GM18858 (cell line): ENCODE data around the gene ARHGAP42.

Experiments
- ATAC-seq: cut with Tn5 transposase; IDR thresholded peaks from one replicate; pipeline ENCODE4 v1.9.1; 2021; ENCODE audit not compliant: unreplicated experiment

ARHGAP42 gene

GRCh38 chr11:100753571-100753970, 66.5 kb downstream of the ARHGAP42 start:
- no peak for ATAC-seq

GRCh38 chr11:100756559-100756958, 69.5 kb downstream of the ARHGAP42 start:
- ATAC-seq = no peak

DNA sequence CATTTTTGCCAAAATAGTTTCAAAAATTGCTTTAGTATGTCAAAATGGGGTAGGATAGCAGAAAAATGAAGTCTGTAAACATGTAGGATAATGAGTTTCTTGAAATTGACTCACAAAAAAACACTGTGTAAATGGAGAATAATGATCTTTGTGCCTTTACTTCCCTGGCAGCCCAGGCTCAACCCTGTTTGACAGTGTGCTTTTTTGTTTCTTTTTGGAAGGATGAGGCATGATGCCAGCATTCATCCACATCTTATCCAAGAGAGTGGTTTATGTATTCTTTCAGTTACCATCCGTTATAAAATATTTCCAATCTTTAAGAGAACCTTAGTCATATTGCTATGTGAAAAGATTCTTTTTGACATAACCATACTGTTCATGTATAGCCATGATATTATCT, 70.6 kb downstream of the ARHGAP42 start:
- ATAC-seq = no peak

- ATAC-seq = no peak
Observed at GRCh38 chr11:100759106-100759505, 72.0 kb downstream of the ARHGAP42 start.

DNA sequence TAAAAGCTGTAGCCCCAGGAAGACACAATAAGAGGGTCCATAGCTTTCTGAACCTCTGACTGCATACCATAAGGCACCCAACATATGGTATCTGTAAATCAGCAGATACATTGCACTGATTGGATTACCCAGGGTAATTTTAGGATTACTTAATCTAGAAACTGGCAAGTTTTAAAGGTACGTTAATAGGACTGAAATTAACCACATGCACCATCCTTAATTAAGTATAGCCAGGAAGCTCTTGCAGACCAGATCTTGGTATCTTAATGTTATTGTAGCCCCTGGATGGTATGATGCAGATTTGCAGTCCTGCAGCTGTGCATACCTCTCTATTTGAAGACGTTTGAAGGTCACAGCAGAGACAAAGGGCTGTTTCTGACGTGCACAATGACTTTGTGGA, 72.8 kb downstream of the ARHGAP42 start:
- no peak for ATAC-seq

DNA sequence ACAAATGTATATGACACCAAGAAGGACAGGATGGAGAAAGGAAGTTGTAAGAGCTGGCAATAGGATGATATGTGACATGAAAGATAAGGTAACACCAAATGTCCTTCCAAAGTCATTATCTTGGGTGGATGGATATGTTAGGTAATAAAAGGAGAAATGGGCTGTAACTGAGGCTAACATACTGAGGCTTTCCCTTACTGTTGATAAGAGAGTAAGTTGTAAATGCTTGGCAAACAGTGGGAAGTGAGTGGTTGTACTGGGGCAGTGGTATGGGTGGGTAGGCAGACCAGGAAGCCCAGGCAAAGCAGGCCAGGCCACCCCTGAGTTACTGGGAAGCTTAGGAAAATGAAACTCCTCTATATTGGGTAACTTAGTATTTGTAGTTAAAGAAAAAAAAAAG, 73.7 kb downstream of the ARHGAP42 start:
- no peak for ATAC-seq

DNA sequence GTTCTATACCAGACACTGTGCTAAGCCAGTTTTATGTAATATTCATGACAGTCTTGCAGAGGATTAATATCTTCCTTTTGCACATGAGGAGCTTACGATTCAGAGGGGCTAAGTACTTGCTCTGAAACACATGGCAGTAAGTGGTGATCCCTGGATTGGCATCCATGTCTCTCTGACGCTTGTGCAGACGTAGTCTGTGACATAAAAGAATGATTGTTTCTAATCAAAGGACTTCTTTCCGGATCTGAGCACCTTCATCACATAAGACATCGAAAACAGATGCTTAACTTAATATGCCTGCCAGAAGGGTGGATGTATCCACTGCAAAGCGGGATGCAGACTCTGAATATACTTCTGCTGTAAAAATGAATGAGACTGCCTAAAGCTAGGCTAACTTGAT, 74.8 kb downstream of the ARHGAP42 start:
- ATAC-seq = no peak

- ATAC-seq = no peak
Observed at GRCh38 chr11:100766764-100767163, 79.7 kb downstream of the ARHGAP42 start.

DNA sequence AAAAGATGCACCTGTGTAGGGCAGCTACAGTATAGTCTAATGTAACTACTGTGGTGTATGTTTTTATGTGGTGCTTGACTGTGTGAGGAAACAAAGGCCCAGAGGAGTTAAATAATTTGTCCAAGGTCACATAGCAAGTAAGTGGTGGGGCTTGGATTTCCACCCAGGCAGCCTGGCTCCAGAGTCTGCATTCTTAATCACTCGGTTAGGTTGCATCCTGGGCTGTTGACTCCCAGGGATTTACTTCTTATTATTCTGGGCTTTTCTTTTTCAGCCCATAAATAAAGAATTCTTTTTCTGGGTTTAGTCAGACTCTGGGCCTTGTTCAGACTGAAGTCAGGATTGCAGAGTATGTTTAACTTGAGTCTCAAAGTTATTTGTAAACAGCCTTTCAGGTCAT, 82.1 kb downstream of the ARHGAP42 start:
- no peak for ATAC-seq

DNA sequence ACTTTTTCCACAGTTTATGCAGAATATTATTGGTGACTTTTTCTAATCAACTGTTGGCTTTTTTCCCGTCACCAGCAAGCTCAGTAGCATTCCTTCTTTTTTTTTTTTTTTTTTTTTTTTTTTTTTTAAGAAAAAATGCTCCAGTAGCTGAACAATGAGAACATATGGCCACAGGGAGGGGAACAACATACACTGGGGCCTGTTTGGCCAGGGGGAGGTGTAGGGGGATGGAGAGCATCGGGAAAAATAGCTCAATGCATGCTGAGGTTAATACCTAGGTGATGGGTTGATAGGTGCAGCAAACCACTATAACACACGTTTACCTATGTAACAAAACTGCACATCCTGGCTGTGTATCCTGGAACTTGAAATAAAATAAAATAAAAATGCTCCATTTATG, 82.5 kb downstream of the ARHGAP42 start:
- ATAC-seq = no peak

GRCh38 chr11:100774132-100774531, 87.0 kb downstream of the ARHGAP42 start:
- ATAC-seq = no peak

DNA sequence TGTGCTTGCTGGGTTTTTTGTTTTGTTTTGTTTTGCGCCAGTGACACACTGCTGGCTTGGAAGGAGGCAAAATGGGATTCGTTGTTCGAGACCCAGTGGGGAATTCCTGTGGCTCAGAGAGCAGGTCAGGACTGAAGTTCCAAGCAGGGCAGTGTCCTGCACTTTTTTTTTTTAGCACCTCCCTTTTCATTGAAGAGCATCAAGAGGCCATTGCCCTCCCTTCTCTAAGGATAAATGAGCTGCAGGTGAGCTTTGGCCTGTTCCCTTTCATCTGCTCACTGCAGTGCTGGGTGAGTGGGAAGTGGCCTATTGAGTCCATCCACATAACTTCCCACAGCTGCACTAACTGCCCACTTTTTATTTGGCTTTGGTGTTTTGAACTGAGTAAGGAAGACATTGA, 87.8 kb downstream of the ARHGAP42 start:
- no peak for ATAC-seq

GRCh38 chr11:100776212-100776896, 89.3 kb downstream of the ARHGAP42 start:
- ATAC-seq = no peak

GRCh38 chr11:100777103-100777502, 90.0 kb downstream of the ARHGAP42 start:
- ATAC-seq = no peak

- ATAC-seq = no peak
Observed at GRCh38 chr11:100777736-100778135, 90.6 kb downstream of the ARHGAP42 start.

- ATAC-seq = no peak
Observed at GRCh38 chr11:100778166-100778785, 91.2 kb downstream of the ARHGAP42 start.

GRCh38 chr11:100780470-100780869, 93.4 kb downstream of the ARHGAP42 start:
- ATAC-seq = no peak

- no peak for ATAC-seq
Observed at GRCh38 chr11:100785148-100785983, 98.3 kb downstream of the ARHGAP42 start.

DNA sequence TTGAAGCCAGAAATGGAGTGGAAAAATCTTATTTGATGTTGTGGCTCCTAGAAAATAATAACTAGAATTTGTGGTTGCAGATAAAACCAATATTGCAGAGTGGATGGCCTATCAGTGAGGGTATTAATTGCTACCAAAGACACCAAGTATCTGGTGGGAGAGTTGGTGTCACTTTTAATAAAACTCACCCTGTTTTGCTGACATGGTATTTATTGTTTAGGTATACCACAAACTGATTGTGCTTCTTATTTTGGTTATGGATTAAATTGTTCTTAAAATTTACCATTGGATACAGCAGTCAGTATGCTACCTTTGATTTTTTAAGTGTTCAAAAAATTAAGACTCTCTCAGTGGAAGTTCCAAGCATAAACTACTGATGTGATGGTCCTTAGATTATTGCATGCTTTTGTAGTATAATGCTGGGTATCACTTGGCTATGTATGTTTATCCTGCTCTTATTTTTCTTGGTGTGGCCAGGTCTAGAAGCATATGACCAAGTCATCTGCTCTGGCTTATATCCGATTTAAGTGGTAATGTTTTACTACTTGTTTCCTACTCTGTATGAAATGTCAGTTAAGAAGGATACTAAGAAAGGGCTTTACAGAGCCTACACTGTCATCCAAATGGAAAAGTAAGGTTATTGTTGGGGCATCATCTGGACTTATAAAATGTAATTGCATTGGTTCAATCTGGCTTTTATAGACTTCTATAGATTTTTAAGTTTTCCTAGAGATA, 101.6 kb downstream of the ARHGAP42 start:
- no peak for ATAC-seq

- no peak for ATAC-seq
Observed at GRCh38 chr11:100789500-100789899, 102.4 kb downstream of the ARHGAP42 start.

DNA sequence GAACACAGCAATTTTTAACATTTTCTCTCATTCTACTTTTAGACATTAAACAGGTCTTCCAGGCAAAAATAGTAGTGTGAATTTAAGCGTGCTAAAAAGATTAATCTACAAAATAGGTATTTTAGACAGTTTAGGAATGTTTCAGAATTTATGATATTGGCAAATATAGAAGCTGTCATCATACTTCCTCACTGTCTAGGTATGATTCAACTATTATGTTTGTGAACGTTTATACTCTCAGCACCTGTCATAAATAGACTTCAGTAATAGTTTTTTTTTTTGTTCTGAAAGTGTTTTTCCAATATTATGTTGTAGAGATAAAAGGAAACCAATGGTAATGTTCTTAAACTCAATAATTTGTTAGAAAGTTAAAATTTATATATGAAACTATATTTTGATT, 103.0 kb downstream of the ARHGAP42 start:
- no peak for ATAC-seq
